Smooth muscle cell of the brain vasculature (primary cell): ENCODE data around the gene ESR1.
A peak's percentile ranks its signal among the peaks of the same experiment; 100 is the strongest.
"Not testable (repeated sequence)": the region's sequence is repeated elsewhere in the genome, so short reads cannot be mapped to it uniquely, and the experiment has no call there.

Experiments
- DNase-seq: peaks from one replicate; pipeline ENCODE4 v3.0.0-alpha.2; 2012; ENCODE audit warnings: low read depth, low spot score

The ESR1 gene

GRCh38 chr6:151813858-151814257 is 6.4 kb downstream of the ESR1 start:
- no peak for DNase-seq

DNA sequence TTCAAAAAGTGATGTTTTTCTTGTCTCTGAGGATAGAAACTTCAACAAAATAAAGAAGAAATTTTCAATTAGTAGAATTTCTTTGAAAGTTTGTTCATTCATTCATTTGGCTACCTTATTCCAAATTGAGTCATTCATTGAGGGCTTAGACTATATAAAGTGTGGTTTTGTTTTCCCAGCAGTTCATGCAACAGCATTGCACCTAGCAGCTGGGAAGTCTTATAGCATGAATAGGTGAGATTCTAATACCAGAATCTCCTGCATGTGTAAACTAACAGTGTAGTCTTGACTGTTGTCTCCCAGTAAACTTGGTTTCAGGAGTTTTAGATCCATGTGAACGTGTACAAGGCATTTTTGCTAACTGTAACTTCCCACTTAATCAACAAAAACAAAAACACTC is 7.1 kb downstream of the ESR1 start:
- no peak for DNase-seq

- no peak for DNase-seq
Observed at GRCh38 chr6:151822252-151823111, 15.0 kb downstream of the ESR1 start.

DNA sequence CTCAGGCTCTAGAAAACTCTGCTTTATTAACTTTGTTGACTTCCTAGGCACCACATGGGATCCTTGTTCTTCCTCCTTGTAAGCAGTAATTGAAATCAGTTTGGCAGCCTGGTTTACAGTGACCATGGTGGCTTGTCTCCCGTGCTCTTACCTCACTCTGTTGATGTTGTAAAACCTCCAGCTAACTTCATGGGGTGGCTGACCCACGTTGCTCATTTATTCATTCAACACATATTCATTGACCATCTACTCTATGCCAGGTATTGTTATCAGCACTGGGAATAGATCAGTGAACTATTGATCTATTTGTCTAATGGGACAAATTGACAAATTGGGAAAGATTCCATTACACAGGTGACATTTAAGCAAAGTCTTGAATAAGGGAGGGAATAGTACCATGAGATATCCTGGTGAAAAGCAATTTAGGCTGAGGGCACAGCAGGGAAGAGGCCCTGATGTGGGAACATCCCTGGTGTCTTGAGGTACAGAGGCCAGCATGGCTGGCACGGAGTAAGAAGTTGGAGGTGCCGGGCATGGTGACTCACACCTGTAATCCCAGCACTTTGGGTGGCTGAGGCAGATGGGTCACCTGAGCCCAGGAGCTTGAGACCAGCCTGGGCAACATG is 19.1 kb downstream of the ESR1 start:
- DNase-seq: no peak

DNA sequence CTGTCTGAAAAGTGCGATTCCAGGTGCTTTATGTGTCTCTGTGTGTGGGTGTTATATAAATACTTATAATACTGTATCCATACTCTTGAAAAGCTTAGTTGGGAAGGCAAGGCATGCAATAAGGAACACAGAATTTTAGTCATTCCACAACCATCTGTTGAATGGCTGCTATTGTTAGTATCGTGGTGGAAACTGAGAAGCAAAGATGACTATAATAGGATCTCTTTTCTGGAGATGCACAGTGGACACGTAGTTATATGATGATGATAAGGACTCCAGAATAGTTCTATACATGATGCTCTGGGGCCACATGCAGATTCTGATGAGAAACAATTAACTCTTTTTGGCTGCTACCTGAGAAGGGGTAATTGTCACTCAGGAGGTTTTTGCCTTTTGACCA is 25.2 kb downstream of the ESR1 start:
- DNase-seq: no peak

DNA sequence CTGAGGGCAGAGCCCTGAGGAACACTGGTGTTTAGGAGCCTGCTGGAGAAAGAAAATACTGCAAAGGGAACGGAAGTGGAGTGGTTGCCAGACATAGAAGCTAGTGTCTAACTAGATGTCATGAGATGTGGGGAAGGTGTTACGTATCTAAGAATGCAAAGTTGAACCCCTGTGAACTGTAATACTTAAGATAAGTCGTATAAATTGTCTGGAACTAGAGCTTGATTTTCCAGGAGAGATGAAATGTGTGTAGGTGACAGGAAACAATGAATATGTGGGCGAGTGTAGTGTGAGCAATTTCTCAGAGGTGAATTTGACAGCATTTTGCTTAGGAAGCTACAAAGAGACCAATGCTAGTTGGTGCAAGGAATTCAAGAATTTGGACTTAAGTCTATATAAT is 27.9 kb downstream of the ESR1 start:
- DNase-seq: no peak

GRCh38 chr6:151837223-151837622 is 29.7 kb downstream of the ESR1 start:
- no peak for DNase-seq

GRCh38 chr6:151842816-151843215 is 35.3 kb downstream of the ESR1 start:
- no peak for DNase-seq

- peak; percentile 10 for DNase-seq
Observed at GRCh38 chr6:151847064-151847463, 39.6 kb downstream of the ESR1 start.

GRCh38 chr6:151850479-151851003 is 43.1 kb downstream of the ESR1 start:
- no peak for DNase-seq

DNA sequence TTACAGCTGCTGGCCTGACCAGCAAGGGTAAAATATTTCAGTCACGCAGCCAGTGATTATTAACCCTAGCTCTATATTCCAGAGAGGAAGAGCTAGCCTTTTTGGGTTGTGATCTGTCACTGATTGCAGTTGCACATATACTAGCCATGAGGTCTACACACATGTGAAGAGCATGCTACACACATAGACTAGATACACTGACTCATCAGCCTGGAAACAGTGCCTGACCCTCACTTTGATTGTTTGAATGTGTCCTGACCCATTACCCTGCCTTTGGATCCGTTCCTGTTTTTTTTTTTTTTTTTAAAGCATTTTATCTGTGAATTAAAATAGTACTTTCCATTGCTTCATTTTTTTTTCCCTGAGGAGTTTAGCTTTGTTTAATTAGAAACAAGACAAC is 50.8 kb downstream of the ESR1 start:
- DNase-seq: no peak

GRCh38 chr6:151862461-151862860 is 55.0 kb downstream of the ESR1 start:
- no peak for DNase-seq

GRCh38 chr6:151867361-151867869 is 59.9 kb downstream of the ESR1 start:
- DNase-seq: not testable (repeated sequence)

- DNase-seq: no peak
Observed at GRCh38 chr6:151869345-151869744, 61.9 kb downstream of the ESR1 start.

GRCh38 chr6:151869787-151870186 is 62.3 kb downstream of the ESR1 start:
- DNase-seq: no peak

- no peak for DNase-seq
Observed at GRCh38 chr6:151870375-151870774, 62.9 kb downstream of the ESR1 start.

DNA sequence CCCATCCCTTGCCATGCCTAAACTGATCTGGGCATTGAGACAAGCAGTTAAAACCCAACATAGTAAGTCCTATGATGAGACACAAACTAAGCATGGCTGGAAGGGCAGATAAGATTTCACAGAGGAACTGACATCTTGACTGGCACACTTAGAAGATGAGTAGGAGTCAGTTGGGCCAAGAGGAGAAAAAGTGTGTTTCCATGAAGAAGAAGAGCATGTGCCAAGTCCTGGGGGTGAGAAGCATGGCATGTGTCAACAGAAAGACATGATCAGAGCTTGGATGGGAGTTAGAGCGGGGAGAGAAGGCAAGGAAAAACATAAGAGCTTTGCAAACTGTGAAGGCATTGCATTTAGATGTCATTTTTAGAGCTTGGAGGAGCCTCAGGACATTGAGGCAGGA is 68.0 kb downstream of the ESR1 start:
- no peak for DNase-seq

GRCh38 chr6:151876122-151876521 is 68.6 kb downstream of the ESR1 start:
- no peak for DNase-seq

DNA sequence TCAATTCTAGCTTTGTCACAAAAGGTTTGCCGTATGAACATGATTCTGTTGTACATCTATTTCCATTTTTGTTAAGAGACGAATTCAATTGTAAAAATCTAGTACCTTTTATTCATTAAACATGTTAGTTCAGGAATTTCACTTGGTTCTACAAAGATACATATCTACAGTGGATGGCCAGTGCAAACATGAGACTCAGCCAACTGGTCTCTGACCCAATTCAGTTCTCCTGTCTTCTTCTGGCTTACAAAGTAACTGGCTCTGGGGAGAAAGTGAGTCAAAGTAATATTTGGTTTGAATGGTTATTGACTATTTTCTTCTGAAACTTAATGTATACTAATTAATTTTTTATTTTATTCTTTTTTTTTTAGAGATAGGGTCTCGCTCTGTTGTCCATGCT is 70.0 kb downstream of the ESR1 start:
- no peak for DNase-seq

DNA sequence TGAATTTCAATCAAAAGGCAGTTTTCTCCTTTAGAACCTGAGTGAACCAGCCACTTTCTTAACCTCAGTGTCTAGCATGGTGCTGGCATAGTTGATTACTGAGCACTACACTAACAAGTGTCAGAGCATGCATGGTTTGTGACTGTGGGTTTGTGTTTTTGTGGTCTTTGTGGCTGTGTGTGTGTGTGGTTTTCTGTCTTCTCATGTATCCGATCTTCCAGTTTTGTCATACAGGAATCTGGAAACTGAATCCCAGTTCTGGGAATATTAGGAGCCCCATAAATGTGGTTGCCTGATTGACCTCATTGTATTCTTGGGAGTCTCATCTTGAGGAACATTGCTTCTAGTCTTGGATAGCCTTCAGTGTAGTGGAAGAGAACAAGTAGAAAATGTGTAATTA is 73.7 kb downstream of the ESR1 start:
- no peak for DNase-seq

DNA sequence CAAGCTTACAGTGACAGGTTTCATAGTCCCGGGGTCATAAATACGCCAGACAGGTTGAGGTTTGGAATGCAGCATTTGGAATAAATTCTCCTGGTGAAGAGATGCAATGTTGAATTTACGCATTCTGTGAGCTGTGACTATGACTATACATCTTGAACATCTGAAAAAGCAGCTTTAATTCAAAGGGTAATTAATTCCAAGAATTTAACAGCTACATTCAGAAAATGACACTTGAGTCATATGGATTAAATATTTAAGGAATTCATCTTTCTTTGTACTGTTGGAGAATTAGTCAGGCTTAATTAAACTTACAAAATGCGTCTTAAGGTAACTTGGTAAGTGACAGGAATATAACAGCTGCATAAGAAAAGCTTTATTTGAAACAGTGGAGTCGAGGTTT is 74.7 kb downstream of the ESR1 start:
- DNase-seq: no peak

GRCh38 chr6:151885234-151885633 is 77.8 kb downstream of the ESR1 start:
- DNase-seq: no peak

DNA sequence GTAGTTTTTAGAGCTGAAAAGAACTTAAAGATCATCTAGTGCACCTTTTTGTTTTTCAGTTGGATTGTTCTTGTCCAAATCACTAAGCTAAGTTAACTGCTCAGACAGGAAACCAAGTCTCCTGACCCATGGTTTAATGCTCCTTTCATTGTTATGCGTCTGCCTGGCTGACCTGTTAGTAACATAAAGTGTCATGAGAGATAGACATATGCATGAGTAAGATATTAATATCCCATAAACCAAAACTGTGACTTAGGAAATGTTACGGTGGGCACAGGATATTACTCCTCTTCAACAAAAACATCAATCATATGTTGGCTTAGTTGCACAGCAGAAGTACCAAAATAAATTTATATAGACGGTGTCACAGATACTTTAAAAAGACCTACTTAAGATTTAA is 84.0 kb downstream of the ESR1 start:
- DNase-seq: no peak
